Urinary bladder (tissue), 4 donors: ENCODE data around the gene LTB4R2. TPM values are rescaled to one million over a fixed set of nuclear protein-coding genes. Genes with fewer than 3 reads are reported as not detected.

ENCODE experiments used
- DNase-seq: peaks from one replicate; pipeline ENCODE4 v3.0.0-alpha.2; 2015; ENCODE audit errors: extremely low spot score
- H3K27ac ChIP-seq: one replicate; pipeline ENCODE4 v1.5.1; 2013; ENCODE audit warnings: low read depth, mild to moderate bottlenecking, moderate library complexity
- H3K36me3 ChIP-seq: one replicate; pipeline ENCODE4 v1.6.1; 2013; ENCODE audit warnings: mild to moderate bottlenecking, moderate library complexity; ENCODE audit not compliant: insufficient read depth
- H3K4me1 ChIP-seq: one replicate; pipeline ENCODE4 v1.6.1; 2013; ENCODE audit warnings: mild to moderate bottlenecking, moderate library complexity; ENCODE audit not compliant: insufficient read depth
- H3K4me3 ChIP-seq: one replicate; pipeline ENCODE4 v1.5.1; 2013; ENCODE audit warnings: low read depth, low read length
- WGBS: extraction: QIAGEN DNeasy Blood & Tissue Kit; methylation state at CpG from one replicate; pipeline ENCODE4 v1.1.7; 2013; 5-methylcytosine and 5-hydroxymethylcytosine counted together
- polyA plus RNA-seq: library from polyadenylated mRNA; stranded (reverse); fragments of 200-250 nt; gene quantifications from one replicate; pipeline ENCODE4 v1.2.3, GENCODE V29; 2013
- small RNA-seq: library from RNA; depleted of rRNA; stranded (forward); fragments of <200 nt; gene quantifications from one replicate; pipeline ENCODE3, GENCODE V24; 2014
- total RNA-seq: library from RNA; depleted of rRNA; stranded (reverse); fragments of >200 nt; gene quantifications from one replicate; pipeline ENCODE4 v1.2.3, GENCODE V29; 2014
- donor health status: healthy with polysubstance abuse.
- donor health status: healthy.

The LTB4R2 gene
- total and polyA plus RNA-seq, 2 donors, result 2.8 to 4.0 TPM

- H3K4me1 ChIP-seq, result no peaks in the 10 kb centered on the region
- no peak overlapping the region for H3K27ac ChIP-seq
- 56% methylated on average over 2 of the region's 2 CpGs for WGBS
- no peak for DNase-seq
- no peaks in the 10 kb centered on the region for H3K36me3 ChIP-seq
- no peak overlapping the region for H3K4me3 ChIP-seq
These were observed 51.4 kb downstream of the LTB4R2 start for GRCh38 chr14:24361326-24361725.

Small RNAs within 50 kb of the gene (small RNA-seq; reads per million reads assigned to genes)
- gene RF00026, result not detected

Other genes with a start within 250 kb of the LTB4R2 start
Only the 30 nearest of the 33 such genes appear.
- gene DCAF11, start 195.4 kb upstream of the LTB4R2 start, total RNA-seq, result 34.0 TPM
- 52.5 TPM for gene DCAF11, start 195.4 kb upstream of the LTB4R2 start, polyA plus RNA-seq
- gene NRL, start 195.2 kb upstream of the LTB4R2 start, total RNA-seq, result 0.85 TPM
- gene NRL, start 195.2 kb upstream of the LTB4R2 start, polyA plus RNA-seq, result 2.9 TPM
- 4.2 TPM for gene FITM1, start 179.5 kb upstream of the LTB4R2 start, total RNA-seq
- gene FITM1, start 179.5 kb upstream of the LTB4R2 start, polyA plus RNA-seq, result 0.81 TPM
- 78.0 TPM for gene PSME1, start 173.9 kb upstream of the LTB4R2 start, total RNA-seq
- 214 TPM for gene PSME1, start 173.9 kb upstream of the LTB4R2 start, polyA plus RNA-seq
- gene EMC9, start 168.5 kb upstream of the LTB4R2 start, total RNA-seq, result 5.0 TPM
- 24.4 TPM for gene EMC9, start 168.5 kb upstream of the LTB4R2 start, polyA plus RNA-seq
- gene PSME2, start 163.5 kb upstream of the LTB4R2 start, total RNA-seq, result 67.9 TPM
- gene PSME2, start 163.5 kb upstream of the LTB4R2 start, polyA plus RNA-seq, result 97.7 TPM
- gene RNF31, start 162.6 kb upstream of the LTB4R2 start, total RNA-seq, result 30.8 TPM
- 45.8 TPM for gene RNF31, start 162.6 kb upstream of the LTB4R2 start, polyA plus RNA-seq
- gene IRF9, start 148.9 kb upstream of the LTB4R2 start, total RNA-seq, result 56.8 TPM
- 106 TPM for gene IRF9, start 148.9 kb upstream of the LTB4R2 start, polyA plus RNA-seq
- gene REC8, start 138.1 kb upstream of the LTB4R2 start, total RNA-seq, result 5.8 TPM
- gene REC8, start 138.1 kb upstream of the LTB4R2 start, polyA plus RNA-seq, result 8.5 TPM
- gene IPO4, start 121.3 kb upstream of the LTB4R2 start, total RNA-seq, result 9.8 TPM
- 24.3 TPM for gene IPO4, start 121.3 kb upstream of the LTB4R2 start, polyA plus RNA-seq
- gene TM9SF1, start 114.7 kb upstream of the LTB4R2 start, total RNA-seq, result 30.4 TPM
- 48.1 TPM for gene TM9SF1, start 114.7 kb upstream of the LTB4R2 start, polyA plus RNA-seq
- gene TSSK4, start 104.4 kb upstream of the LTB4R2 start, total RNA-seq, result 0.26 TPM
- 0.11 TPM for gene TSSK4, start 104.4 kb upstream of the LTB4R2 start, polyA plus RNA-seq
- gene CHMP4A, start 96.7 kb upstream of the LTB4R2 start, total RNA-seq, result 22.5 TPM
- gene CHMP4A, start 96.7 kb upstream of the LTB4R2 start, polyA plus RNA-seq, result 111 TPM
- gene MDP1, start 94.1 kb upstream of the LTB4R2 start, total RNA-seq, result 15.1 TPM
- gene MDP1, start 94.1 kb upstream of the LTB4R2 start, polyA plus RNA-seq, result 29.1 TPM
- gene NEDD8, start 77.8 kb upstream of the LTB4R2 start, total RNA-seq, result 73.8 TPM
- gene NEDD8, start 77.8 kb upstream of the LTB4R2 start, polyA plus RNA-seq, result 220 TPM
- 44.9 TPM for gene GMPR2, start 77.2 kb upstream of the LTB4R2 start, total RNA-seq
- gene GMPR2, start 77.2 kb upstream of the LTB4R2 start, polyA plus RNA-seq, result 63.1 TPM
- gene TINF2, start 67.5 kb upstream of the LTB4R2 start, total RNA-seq, result 35.1 TPM
- gene TINF2, start 67.5 kb upstream of the LTB4R2 start, polyA plus RNA-seq, result 68.7 TPM
- 1.2 TPM for gene TGM1, start 47.0 kb upstream of the LTB4R2 start, total RNA-seq
- gene TGM1, start 47.0 kb upstream of the LTB4R2 start, polyA plus RNA-seq, result 0.65 TPM
- 9.5 TPM for gene RABGGTA, start 38.5 kb upstream of the LTB4R2 start, total RNA-seq
- gene RABGGTA, start 38.5 kb upstream of the LTB4R2 start, polyA plus RNA-seq, result 23.4 TPM
- gene DHRS1, start 10.4 kb upstream of the LTB4R2 start, total RNA-seq, result 10.4 TPM
- gene DHRS1, start 10.4 kb upstream of the LTB4R2 start, polyA plus RNA-seq, result 33.4 TPM
- 12.8 TPM for gene NOP9, start 10.3 kb upstream of the LTB4R2 start, total RNA-seq
- 18.0 TPM for gene NOP9, start 10.3 kb upstream of the LTB4R2 start, polyA plus RNA-seq
- gene CIDEB, start 2.2 kb upstream of the LTB4R2 start, total RNA-seq, result 7.3 TPM
- 12.8 TPM for gene CIDEB, start 2.2 kb upstream of the LTB4R2 start, polyA plus RNA-seq
- 2.3 TPM for gene LTB4R, start 1.4 kb downstream of the LTB4R2 start, total RNA-seq
- gene LTB4R, start 1.4 kb downstream of the LTB4R2 start, polyA plus RNA-seq, result 6.0 TPM
- gene ADCY4, start 24.9 kb downstream of the LTB4R2 start, total RNA-seq, result 12.6 TPM
- 28.7 TPM for gene ADCY4, start 24.9 kb downstream of the LTB4R2 start, polyA plus RNA-seq
- 4.4 TPM for gene RIPK3, start 29.9 kb downstream of the LTB4R2 start, total RNA-seq
- 7.8 TPM for gene RIPK3, start 29.9 kb downstream of the LTB4R2 start, polyA plus RNA-seq
- 41.8 TPM for gene NFATC4, start 58.0 kb downstream of the LTB4R2 start, total RNA-seq
- gene NFATC4, start 58.0 kb downstream of the LTB4R2 start, polyA plus RNA-seq, result 136 TPM
- 35.4 TPM for gene NYNRIN, start 88.9 kb downstream of the LTB4R2 start, total RNA-seq
- gene NYNRIN, start 88.9 kb downstream of the LTB4R2 start, polyA plus RNA-seq, result 13.5 TPM
- gene CBLN3, start 119.5 kb downstream of the LTB4R2 start, total RNA-seq, result 1.8 TPM
- 5.9 TPM for gene CBLN3, start 119.5 kb downstream of the LTB4R2 start, polyA plus RNA-seq
- gene KHNYN, start 119.8 kb downstream of the LTB4R2 start, total RNA-seq, result 51.4 TPM
- gene KHNYN, start 119.8 kb downstream of the LTB4R2 start, polyA plus RNA-seq, result 37.5 TPM
- gene SDR39U1, start 132.6 kb downstream of the LTB4R2 start, total RNA-seq, result 12.3 TPM
- 70.9 TPM for gene SDR39U1, start 132.6 kb downstream of the LTB4R2 start, polyA plus RNA-seq